DOHH2 (cell line): Measurements from ENCODE around the gene METAP1D.
"Not testable (repeated sequence)": the region's sequence is repeated elsewhere in the genome, so short reads cannot be mapped to it uniquely, and the experiment has no call there.

Experiments
- H3F3A ChIP-seq: fragments of 200-600 bp; sonication (generic), shearing (Covaris generic); 2 replicates; pipeline ENCODE4 v1.6.0; 2016; ENCODE audit warnings: antibody characterized with exemption, mild to moderate bottlenecking; ENCODE audit not compliant: control insufficient read depth, insufficient read depth
- H3K27ac ChIP-seq: fragments of 200-600 bp; sonication (generic); 2 replicates; pipeline ENCODE4 v1.5.1; 2014; ENCODE audit warnings: low read depth, mild to moderate bottlenecking, low read length, moderate library complexity
- H3K27me3 ChIP-seq: fragments of 200-600 bp; sonication (generic); 2 replicates; pipeline ENCODE4 v1.6.1; 2014; ENCODE audit warnings: mild to moderate bottlenecking, low read length, mixed read lengths; ENCODE audit not compliant: control insufficient read depth
- H3K36me3 ChIP-seq: fragments of 200-600 bp; sonication (generic); 2 replicates; pipeline ENCODE4 v1.6.1; 2014; ENCODE audit warnings: mild to moderate bottlenecking, low read length, moderate library complexity, mixed read lengths; ENCODE audit not compliant: control insufficient read depth
- H3K4me1 ChIP-seq: fragments of 200-600 bp; sonication (generic); 2 replicates; pipeline ENCODE4 v1.6.1; 2014; ENCODE audit warnings: mild to moderate bottlenecking, low read length, mixed read lengths; ENCODE audit not compliant: control insufficient read depth
- H3K4me2 ChIP-seq: fragments of 200-600 bp; sonication (generic); 2 replicates; pipeline ENCODE4 v1.6.0; 2014; ENCODE audit warnings: mild to moderate bottlenecking, low read length, moderate library complexity
- H3K4me3 ChIP-seq: fragments of 200-600 bp; sonication (generic); 2 replicates; pipeline ENCODE4 v1.5.1; 2014; ENCODE audit warnings: mild to moderate bottlenecking, low read length, mixed read lengths
- H3K79me2 ChIP-seq: fragments of 200-600 bp; sonication (generic); 2 replicates; pipeline ENCODE4 v1.6.1; 2014; ENCODE audit warnings: mild to moderate bottlenecking, low read length, mixed read lengths; ENCODE audit not compliant: control insufficient read depth
- H3K9me2 ChIP-seq: fragments of 200-600 bp; sonication (generic); replicated peaks from 2 replicates; pipeline ENCODE4 v1.6.1; 2014; ENCODE audit warnings: mild to moderate bottlenecking, low read length, mixed read lengths; ENCODE audit not compliant: control insufficient read depth
- H3K9me3 ChIP-seq: fragments of 200-600 bp; sonication (generic); 2 replicates; pipeline ENCODE4 v1.6.1; 2014; ENCODE audit warnings: antibody characterized with exemption, low read length, mixed read lengths; ENCODE audit not compliant: control insufficient read depth, insufficient read depth
- H4K20me1 ChIP-seq: fragments of 200-600 bp; sonication (generic); 2 replicates; pipeline ENCODE4 v1.6.0; 2014; ENCODE audit warnings: low read depth, mild to moderate bottlenecking, antibody characterized with exemption, low read length, moderate library complexity; ENCODE audit not compliant: control insufficient read depth, insufficient read depth
- EZH2phosphoT487 ChIP-seq: fragments of 200-600 bp; sonication (generic); IDR thresholded peaks from 2 replicates; pipeline ENCODE4 v1.6.1; 2017; ENCODE audit warnings: borderline replicate concordance, mild to moderate bottlenecking, antibody characterized with exemption, low read length, moderate library complexity, mixed read lengths
- TF ChIP-seq, protein P1 (sequence below): fragments of 200-600 bp; sonication (generic); IDR thresholded peaks from one replicate; pipeline ENCODE4 v1.5.1; 2014; ENCODE audit warnings: antibody characterized with exemption, mild to moderate bottlenecking, low read depth, low read length; ENCODE audit not compliant: poor library complexity, severe bottlenecking

Gene METAP1D

DNA sequence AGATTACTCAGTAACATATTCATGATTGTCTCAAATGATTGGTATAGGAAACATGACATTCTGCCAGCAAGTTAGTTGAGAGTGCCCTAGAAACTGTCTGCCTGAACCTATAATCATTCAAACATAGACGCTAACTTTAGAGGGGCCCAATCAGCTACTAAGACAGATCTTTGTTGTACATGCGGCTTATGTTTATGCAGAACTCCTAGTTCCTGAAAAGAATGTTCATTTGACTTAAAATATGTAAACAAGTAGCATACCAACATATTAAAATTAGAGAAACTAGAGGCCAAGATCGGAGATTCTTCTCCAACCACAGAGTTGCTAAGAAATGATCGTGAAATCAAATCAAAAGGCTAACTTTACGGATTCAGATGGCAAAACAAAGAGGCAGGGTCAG is 4.2 kb upstream of the METAP1D start:
- H4K20me1 ChIP-seq: no peaks in the 10 kb centered on the region
- H3K9me3 ChIP-seq: no peaks in the 10 kb centered on the region
- TF ChIP-seq EZH2phosphoT487: no peak
- TF ChIP-seq, protein P1, sequence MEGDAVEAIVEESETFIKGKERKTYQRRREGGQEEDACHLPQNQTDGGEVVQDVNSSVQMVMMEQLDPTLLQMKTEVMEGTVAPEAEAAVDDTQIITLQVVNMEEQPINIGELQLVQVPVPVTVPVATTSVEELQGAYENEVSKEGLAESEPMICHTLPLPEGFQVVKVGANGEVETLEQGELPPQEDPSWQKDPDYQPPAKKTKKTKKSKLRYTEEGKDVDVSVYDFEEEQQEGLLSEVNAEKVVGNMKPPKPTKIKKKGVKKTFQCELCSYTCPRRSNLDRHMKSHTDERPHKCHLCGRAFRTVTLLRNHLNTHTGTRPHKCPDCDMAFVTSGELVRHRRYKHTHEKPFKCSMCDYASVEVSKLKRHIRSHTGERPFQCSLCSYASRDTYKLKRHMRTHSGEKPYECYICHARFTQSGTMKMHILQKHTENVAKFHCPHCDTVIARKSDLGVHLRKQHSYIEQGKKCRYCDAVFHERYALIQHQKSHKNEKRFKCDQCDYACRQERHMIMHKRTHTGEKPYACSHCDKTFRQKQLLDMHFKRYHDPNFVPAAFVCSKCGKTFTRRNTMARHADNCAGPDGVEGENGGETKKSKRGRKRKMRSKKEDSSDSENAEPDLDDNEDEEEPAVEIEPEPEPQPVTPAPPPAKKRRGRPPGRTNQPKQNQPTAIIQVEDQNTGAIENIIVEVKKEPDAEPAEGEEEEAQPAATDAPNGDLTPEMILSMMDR: no peak
- H3K36me3 ChIP-seq: no peaks in the 10 kb centered on the region
- no peaks in the 10 kb centered on the region for H3K9me2 ChIP-seq
- H3K4me2 ChIP-seq: no peak overlapping the region
- H3K27me3 ChIP-seq: no peaks in the 10 kb centered on the region
- no peak overlapping the region for H3K4me3 ChIP-seq
- peaks cover 8% of the 10 kb centered on the region for H3K79me2 ChIP-seq
- H3K27ac ChIP-seq: no peak overlapping the region
- H3F3A ChIP-seq: no peaks in the 10 kb centered on the region
- H3K4me1 ChIP-seq: peaks cover 17% of the 10 kb centered on the region

DNA sequence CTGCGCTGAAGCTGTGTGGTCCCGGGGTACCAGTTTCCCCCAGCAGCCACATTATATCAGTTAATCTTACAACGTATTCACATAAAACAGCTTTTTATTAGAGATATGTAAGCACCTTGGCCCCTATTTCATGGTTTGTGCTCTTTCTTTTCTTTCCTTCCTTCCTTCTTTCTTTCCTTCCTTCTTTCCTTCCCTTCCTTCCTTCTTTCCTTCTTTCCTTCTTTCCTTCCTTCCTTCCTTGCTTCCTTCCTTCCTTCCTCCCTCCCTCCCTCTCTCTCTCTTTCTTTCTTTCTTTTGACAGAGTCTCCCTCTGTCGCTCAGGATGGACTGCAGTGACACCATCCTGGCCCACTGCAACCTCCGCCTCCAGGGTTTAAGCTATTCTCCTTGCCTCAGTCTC is 3.7 kb upstream of the METAP1D start:
- Histone ChIP-seq H3K79me2 (peaks cover 12% of the 10 kb centered on the region), H4K20me1 (no peaks in the 10 kb centered on the region), H3K27ac (no peak overlapping the region), H3K9me3 (no peaks in the 10 kb centered on the region), H3K9me2 (no peaks in the 10 kb centered on the region), H3F3A (no peaks in the 10 kb centered on the region), H3K4me2 (no peak overlapping the region), H3K4me1 (peaks cover 21% of the 10 kb centered on the region), H3K27me3 (no peaks in the 10 kb centered on the region), H3K36me3 (no peaks in the 10 kb centered on the region), H3K4me3 (no peak overlapping the region)
- TF ChIP-seq, protein P1: no peak
- TF ChIP-seq EZH2phosphoT487: no peak

DNA sequence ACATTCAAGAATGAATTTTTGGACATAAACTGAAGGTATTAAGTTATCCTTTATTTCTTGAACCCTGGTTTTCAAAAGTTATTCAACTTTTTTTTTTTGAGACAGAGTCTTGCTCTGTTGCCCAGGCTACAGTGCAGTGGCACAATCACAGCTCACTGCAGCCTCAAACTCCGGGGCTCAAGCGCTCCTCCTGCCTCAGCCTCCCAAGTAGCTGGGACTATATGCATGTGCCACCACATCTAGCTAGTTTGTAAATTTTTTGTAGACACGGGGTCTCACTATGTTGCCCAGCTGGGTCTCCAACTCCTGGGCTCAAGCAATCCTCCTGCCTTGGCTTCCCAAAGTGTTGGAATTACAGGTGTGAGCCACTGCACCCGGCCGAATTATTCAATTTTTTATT is 2.7 kb upstream of the METAP1D start:
- not testable (repeated sequence) for H3K4me2 ChIP-seq, H3K9me2 ChIP-seq, H3F3A ChIP-seq, H3K9me3 ChIP-seq, H3K4me3 ChIP-seq, H3K36me3 ChIP-seq, H3K27ac ChIP-seq, H4K20me1 ChIP-seq, H3K27me3 ChIP-seq
- Histone ChIP-seq H3K79me2 (peaks cover 13% of the 10 kb centered on the region), H3K4me1 (peaks cover 22% of the 10 kb centered on the region)

DNA sequence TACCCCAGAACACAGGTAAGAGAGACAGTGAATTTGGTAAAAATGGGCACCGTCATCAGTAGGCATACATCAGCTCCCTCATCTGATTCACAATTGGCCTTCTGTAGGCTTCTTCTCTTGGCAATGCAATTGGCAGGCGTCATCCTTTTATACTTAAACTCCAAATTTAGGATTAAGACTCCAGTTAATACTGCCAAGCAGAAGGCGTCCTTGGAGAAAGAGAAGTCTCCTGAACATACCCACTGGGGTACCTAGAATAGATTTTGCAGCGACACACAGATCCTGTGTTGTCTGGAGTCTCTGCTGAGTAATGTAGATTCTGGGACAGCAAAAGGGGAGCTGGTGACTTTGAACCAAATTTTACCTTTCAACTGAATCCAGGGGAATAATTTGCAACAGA is 592 bp upstream of the METAP1D start:
- H3K27ac ChIP-seq: no peak overlapping the region

More for the DNA sequence above, 592 bp upstream of the METAP1D start:
- TF ChIP-seq EZH2phosphoT487: no peak
- TF ChIP-seq, protein P1: no peak
- no peaks in the 10 kb centered on the region for H3K27me3 ChIP-seq
- H3K9me2 ChIP-seq: no peaks in the 10 kb centered on the region
- 0 out of 2 replicates have a peak, but pooled peaks cover 3% of the 10 kb centered on the region for H3F3A ChIP-seq
- no peaks in the 10 kb centered on the region for H3K9me3 ChIP-seq
- H4K20me1 ChIP-seq: no peaks in the 10 kb centered on the region
- H3K4me3 ChIP-seq: peak overlapping the region; percentile 83
- H3K4me2 ChIP-seq: peak overlapping the region; percentile 99
- peaks cover 13% of the 10 kb centered on the region for H3K79me2 ChIP-seq
- no peaks in the 10 kb centered on the region for H3K36me3 ChIP-seq
- H3K4me1 ChIP-seq: peaks cover 22% of the 10 kb centered on the region
